ENCODE measurements around the gene DENND1A.

DENND1A gene

GRCh38 chr9:123606141-123606540 is 323.8 kb downstream of the DENND1A start:
- DNase-seq (ENCODE audit: extremely low spot score), result no peak
- TF ChIP-seq BHLHE40 (IDR thresholded peaks at IDR 0.05; ENCODE audit: borderline replicate concordance), result no peak
- TF ChIP-seq FOXM1 (IDR thresholded peaks at IDR 0.05; ENCODE audit: borderline replicate concordance), result no peak
- no peak for TF ChIP-seq FOXK2 (IDR thresholded peaks at IDR 0.05)
- no peak for TF ChIP-seq ELF4 (IDR thresholded peaks at IDR 0.05)
- no peak for TF ChIP-seq ARNT (IDR thresholded peaks at IDR 0.05)
- no peak for TF ChIP-seq CTBP1 (IDR thresholded peaks at IDR 0.05; ENCODE audit: borderline replicate concordance)
- no peak for TF ChIP-seq HDGF (IDR thresholded peaks at IDR 0.05; ENCODE audit: borderline replicate concordance)
- TF ChIP-seq NFRKB (IDR thresholded peaks at IDR 0.05), result no peak
- no peak for TF ChIP-seq FOXA1 (IDR thresholded peaks at IDR 0.05)
- TF ChIP-seq, protein P1, sequence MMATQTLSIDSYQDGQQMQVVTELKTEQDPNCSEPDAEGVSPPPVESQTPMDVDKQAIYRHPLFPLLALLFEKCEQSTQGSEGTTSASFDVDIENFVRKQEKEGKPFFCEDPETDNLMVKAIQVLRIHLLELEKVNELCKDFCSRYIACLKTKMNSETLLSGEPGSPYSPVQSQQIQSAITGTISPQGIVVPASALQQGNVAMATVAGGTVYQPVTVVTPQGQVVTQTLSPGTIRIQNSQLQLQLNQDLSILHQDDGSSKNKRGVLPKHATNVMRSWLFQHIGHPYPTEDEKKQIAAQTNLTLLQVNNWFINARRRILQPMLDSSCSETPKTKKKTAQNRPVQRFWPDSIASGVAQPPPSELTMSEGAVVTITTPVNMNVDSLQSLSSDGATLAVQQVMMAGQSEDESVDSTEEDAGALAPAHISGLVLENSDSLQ (IDR thresholded peaks at IDR 0.05), result no peak
- TF ChIP-seq SP1 (IDR thresholded peaks at IDR 0.05), result no peak
- CTCF ChIA-PET, result no interaction called here
- POLR2A ChIA-PET, result no interaction called here

GRCh38 chr9:123605286-123605685 is 324.6 kb downstream of the DENND1A start:
- DNase-seq (ENCODE audit: extremely low spot score), result no peak
- ChIA-PET POLR2A (no interaction called here), CTCF (no interaction called here)
- TF ChIP-seq L3MBTL2 (conservative IDR thresholded peaks at IDR 0.05), result no peak
- TF ChIP-seq BHLHE40 (IDR thresholded peaks at IDR 0.05; ENCODE audit: borderline replicate concordance), result no peak
- TF ChIP-seq, protein P1 (IDR thresholded peaks at IDR 0.05), result no peak
- TF ChIP-seq TARDBP (IDR thresholded peaks at IDR 0.05), result no peak
- TF ChIP-seq ZNF384 (IDR thresholded peaks at IDR 0.05), result no peak
- no peak for TF ChIP-seq ELF4 (IDR thresholded peaks at IDR 0.05)
- TF ChIP-seq NFRKB (IDR thresholded peaks at IDR 0.05), result no peak
- TF ChIP-seq FOXA1 (IDR thresholded peaks at IDR 0.05), result no peak
- no peak for TF ChIP-seq CTBP1 (IDR thresholded peaks at IDR 0.05; ENCODE audit: borderline replicate concordance)
- no peak for TF ChIP-seq FOXM1 (IDR thresholded peaks at IDR 0.05; ENCODE audit: borderline replicate concordance)
- TF ChIP-seq SUZ12 (IDR thresholded peaks at IDR 0.05), result no peak
- no peak for TF ChIP-seq FOXK2 (IDR thresholded peaks at IDR 0.05)
- TF ChIP-seq SP1 (IDR thresholded peaks at IDR 0.05), result no peak
- no peak for TF ChIP-seq ARNT (IDR thresholded peaks at IDR 0.05)
- TF ChIP-seq HDGF (IDR thresholded peaks at IDR 0.05; ENCODE audit: borderline replicate concordance), result no peak
- TF ChIP-seq LEF1 (IDR thresholded peaks at IDR 0.05; ENCODE audit: borderline replicate concordance), result no peak

DNA sequence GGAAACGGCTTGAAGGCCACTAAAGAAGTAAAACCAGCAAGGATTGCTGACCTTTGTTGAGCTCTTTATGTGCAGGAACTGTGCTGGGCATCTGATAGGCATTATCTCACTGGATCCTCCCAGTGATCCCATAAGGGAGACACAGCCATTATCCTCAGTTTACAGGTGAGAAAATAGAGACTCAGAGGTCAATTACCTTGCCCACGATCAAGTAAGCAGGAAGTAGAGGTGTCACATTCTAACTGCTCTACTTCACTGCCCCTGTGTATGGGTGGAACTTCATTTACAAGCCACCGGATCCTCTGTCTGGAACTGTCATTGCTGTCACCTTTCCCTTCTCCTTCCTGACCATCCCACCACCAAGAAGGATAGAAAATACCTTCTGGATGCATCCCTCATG is 325.1 kb downstream of the DENND1A start:
- DNase-seq (ENCODE audit: extremely low spot score), result no peak
- TF ChIP-seq ARNT (IDR thresholded peaks at IDR 0.05) (no peak), FOXM1 (IDR thresholded peaks at IDR 0.05; ENCODE audit: borderline replicate concordance) (no peak), SUZ12 (IDR thresholded peaks at IDR 0.05) (no peak), SP1 (IDR thresholded peaks at IDR 0.05) (no peak), FOXK2 (IDR thresholded peaks at IDR 0.05) (no peak), CTBP1 (IDR thresholded peaks at IDR 0.05; ENCODE audit: borderline replicate concordance) (no peak), TARDBP (IDR thresholded peaks at IDR 0.05) (no peak), FOXA1 (IDR thresholded peaks at IDR 0.05) (no peak), LEF1 (IDR thresholded peaks at IDR 0.05; ENCODE audit: borderline replicate concordance) (no peak)
- POLR2A ChIA-PET, result no interaction called here
- CTCF ChIA-PET, result no interaction called here

GRCh38 chr9:123601828-123602227 is 328.1 kb downstream of the DENND1A start:
- POLR2A ChIA-PET, result no interaction called here

GRCh38 chr9:123599781-123600180 is 330.1 kb downstream of the DENND1A start:
- POLR2A ChIA-PET, result no interaction called here
- TF ChIP-seq ZNF384 (IDR thresholded peaks at IDR 0.05) (no peak), L3MBTL2 (conservative IDR thresholded peaks at IDR 0.05) (no peak), NFRKB (IDR thresholded peaks at IDR 0.05) (no peak), FOXA1 (IDR thresholded peaks at IDR 0.05) (no peak), LEF1 (IDR thresholded peaks at IDR 0.05; ENCODE audit: borderline replicate concordance) (no peak), ELF4 (IDR thresholded peaks at IDR 0.05) (no peak), TARDBP (IDR thresholded peaks at IDR 0.05) (no peak), FOXK2 (IDR thresholded peaks at IDR 0.05) (no peak), CTBP1 (IDR thresholded peaks at IDR 0.05; ENCODE audit: borderline replicate concordance) (no peak), ARNT (IDR thresholded peaks at IDR 0.05) (no peak), SUZ12 (IDR thresholded peaks at IDR 0.05) (no peak), BHLHE40 (IDR thresholded peaks at IDR 0.05; ENCODE audit: borderline replicate concordance) (no peak), FOXM1 (IDR thresholded peaks at IDR 0.05; ENCODE audit: borderline replicate concordance) (no peak), SP1 (IDR thresholded peaks at IDR 0.05) (no peak), HDGF (IDR thresholded peaks at IDR 0.05; ENCODE audit: borderline replicate concordance) (no peak)
- TF ChIP-seq, protein P1 (IDR thresholded peaks at IDR 0.05), result no peak
- DNase-seq (ENCODE audit: extremely low spot score), result no peak
- CTCF ChIA-PET, result interaction anchor here (0.8 kb wide), 1 partner anchor 15 kb away, joined by 3 read pairs; no protein-coding TSS in a partner anchor

More at GRCh38 chr9:123601828-123602227, 328.1 kb downstream of the DENND1A start:
- no peak for DNase-seq (ENCODE audit: extremely low spot score)
- CTCF ChIA-PET, result interaction anchor here (1.6 kb wide), 1 partner anchor 12 kb away, joined by 4 read pairs; no protein-coding TSS in a partner anchor
- no peak for TF ChIP-seq ZNF384 (IDR thresholded peaks at IDR 0.05)
- no peak for TF ChIP-seq L3MBTL2 (conservative IDR thresholded peaks at IDR 0.05)
- no peak for TF ChIP-seq FOXA1 (IDR thresholded peaks at IDR 0.05)
- TF ChIP-seq BHLHE40 (IDR thresholded peaks at IDR 0.05; ENCODE audit: borderline replicate concordance), result no peak
- TF ChIP-seq, protein P1 (IDR thresholded peaks at IDR 0.05), result no peak
- TF ChIP-seq NFRKB (IDR thresholded peaks at IDR 0.05), result no peak
- no peak for TF ChIP-seq FOXK2 (IDR thresholded peaks at IDR 0.05)
- TF ChIP-seq SP1 (IDR thresholded peaks at IDR 0.05), result no peak
- no peak for TF ChIP-seq ARNT (IDR thresholded peaks at IDR 0.05)
- no peak for TF ChIP-seq TARDBP (IDR thresholded peaks at IDR 0.05)
- no peak for TF ChIP-seq LEF1 (IDR thresholded peaks at IDR 0.05; ENCODE audit: borderline replicate concordance)
- no peak for TF ChIP-seq CTBP1 (IDR thresholded peaks at IDR 0.05; ENCODE audit: borderline replicate concordance)
- no peak for TF ChIP-seq ELF4 (IDR thresholded peaks at IDR 0.05)
- TF ChIP-seq SUZ12 (IDR thresholded peaks at IDR 0.05), result no peak
- no peak for TF ChIP-seq HDGF (IDR thresholded peaks at IDR 0.05; ENCODE audit: borderline replicate concordance)
- TF ChIP-seq FOXM1 (IDR thresholded peaks at IDR 0.05; ENCODE audit: borderline replicate concordance), result no peak

Data from HEK293T (cell line).